HG02943 (cell line): ENCODE results near the gene ALK.
"Not testable (repeated sequence)": the region's sequence is repeated elsewhere in the genome, so short reads cannot be mapped to it uniquely, and the experiment has no call there.

ENCODE experiments used
- ATAC-seq: cut with Tn5 transposase; IDR thresholded peaks from one replicate; pipeline ENCODE4 v1.9.1; 2021; ENCODE audit warnings: mild to moderate bottlenecking, low read depth, moderate library complexity; ENCODE audit not compliant: unreplicated experiment

The ALK gene

DNA sequence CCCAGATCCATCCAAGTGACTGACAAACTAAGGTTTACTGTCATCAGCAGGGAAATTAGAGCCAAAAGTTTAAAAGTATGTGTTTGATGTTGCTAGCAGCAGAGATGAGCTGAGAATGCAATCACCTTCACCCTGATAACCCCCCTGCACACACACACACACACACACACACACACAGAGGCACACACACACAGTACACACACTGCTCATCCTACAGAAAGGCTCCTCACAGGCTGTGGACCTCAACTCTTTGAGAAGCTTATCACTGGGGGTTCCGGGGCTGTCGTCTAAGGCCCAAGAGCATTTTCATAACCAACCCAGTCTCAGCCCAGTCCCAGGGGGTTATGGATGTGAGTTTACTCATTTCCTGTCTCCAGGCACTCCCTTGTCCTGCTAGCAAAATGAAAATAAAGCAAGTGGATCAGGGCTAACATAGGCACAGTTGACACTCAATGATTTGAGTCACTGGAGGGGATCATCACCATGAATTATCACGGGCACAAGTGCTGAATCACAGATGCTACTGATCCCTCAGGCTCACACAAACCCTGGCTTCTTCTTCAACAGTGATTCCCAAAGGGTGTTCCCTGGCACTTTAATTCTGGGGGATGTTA, 76.6 kb downstream of the ALK start:
- ATAC-seq, result no peak

DNA sequence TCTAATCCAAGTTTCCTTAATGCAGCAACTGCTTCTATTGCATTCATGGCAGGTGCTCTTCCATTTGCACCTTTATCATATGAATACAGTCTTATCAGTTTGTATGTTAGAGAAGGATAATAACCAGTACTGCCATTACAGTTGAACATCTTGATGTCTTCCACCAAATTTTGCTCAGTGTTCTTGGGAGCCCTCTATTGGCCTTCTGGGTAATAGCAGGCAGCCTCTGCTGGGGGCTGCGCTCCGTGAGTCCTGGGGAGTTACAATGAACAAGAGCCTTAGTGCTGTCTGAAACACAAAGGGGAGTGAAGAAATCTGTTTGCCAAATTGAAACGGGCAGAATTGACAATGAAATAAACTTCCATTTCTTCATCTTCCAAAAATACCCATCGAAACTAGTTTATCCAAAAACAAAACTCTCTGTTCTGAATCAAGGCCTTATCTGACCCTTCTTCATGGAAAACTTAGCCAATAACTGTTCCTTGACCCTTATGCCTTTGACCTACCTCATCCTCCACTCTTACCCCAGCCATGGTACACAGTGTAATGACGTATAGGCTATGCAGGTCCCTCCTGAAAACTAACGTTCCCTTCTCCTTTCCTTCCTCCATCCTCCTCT, 79.9 kb downstream of the ALK start:
- ATAC-seq, result no peak

- ATAC-seq, result no peak
These were observed 82.1 kb downstream of the ALK start for GRCh38 chr2:29839306-29839705.

GRCh38 chr2:29837925-29838324, 83.5 kb downstream of the ALK start:
- ATAC-seq, result no peak

DNA sequence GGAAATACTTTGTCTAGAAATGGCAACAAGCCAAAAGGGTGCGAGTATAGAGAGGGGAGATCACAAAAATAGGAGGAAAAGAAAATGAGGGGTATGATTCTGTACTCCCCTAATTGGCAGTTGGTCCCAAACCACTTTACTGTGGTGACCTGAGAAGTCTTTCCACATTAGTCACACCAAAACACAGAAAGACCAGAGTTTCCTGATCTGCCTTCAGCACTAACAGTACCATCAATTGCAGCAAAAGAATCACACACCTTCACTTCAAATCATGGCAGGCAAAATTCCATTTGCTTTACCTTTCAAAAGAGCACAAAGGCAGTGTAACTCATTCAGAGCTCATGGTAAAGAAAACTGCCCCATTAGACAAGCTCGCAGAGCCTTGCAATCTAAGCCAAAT, 86.8 kb downstream of the ALK start:
- no peak for ATAC-seq

DNA sequence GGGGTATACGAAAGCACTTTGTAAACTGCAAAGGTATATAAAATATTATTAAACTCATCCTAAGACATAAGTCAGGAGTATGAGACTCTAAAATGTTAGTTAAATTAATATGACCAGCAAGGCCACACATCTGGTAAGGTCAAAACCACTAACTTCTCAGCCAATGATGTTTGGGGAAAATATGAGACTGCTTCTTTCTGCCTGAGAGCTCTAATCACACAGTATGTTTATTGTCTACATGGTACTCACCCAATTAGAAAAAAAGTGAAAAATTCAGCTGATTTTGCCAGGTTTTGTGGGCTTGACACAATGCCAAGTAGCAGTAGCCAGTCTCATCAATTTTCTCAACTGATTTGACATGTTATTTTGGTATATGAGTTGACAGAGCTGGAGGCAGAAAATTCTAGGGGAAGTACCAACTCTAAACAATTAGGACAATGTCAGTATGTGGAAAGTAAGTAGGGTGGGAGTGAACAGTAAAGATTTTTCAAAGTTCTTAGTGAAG, 87.3 kb downstream of the ALK start:
- ATAC-seq, result no peak

- ATAC-seq, result no peak
These were observed 89.8 kb downstream of the ALK start for GRCh38 chr2:29831560-29831959.

DNA sequence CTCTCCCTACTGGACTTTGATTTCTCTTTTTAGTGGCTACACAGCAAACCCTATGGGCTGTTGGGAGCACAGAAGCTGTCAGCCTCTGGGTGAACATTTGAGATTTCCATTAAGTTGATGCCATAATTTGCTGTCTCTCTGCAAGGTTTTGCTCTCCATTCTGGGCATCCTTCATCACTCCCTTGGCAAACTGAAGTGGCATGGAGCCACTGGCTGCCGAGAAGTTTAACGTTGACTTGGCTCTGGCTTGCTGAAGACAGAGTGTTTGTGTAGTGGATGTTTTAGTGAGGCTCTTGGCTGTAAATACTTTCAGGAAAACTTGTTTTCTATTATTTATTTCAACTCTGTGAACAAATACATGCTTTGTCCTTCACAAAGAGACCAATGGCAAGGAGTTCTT, 91.5 kb downstream of the ALK start:
- no peak for ATAC-seq

GRCh38 chr2:29824145-29824544, 97.2 kb downstream of the ALK start:
- ATAC-seq, result not testable (repeated sequence)

- no peak for ATAC-seq
These were observed 99.8 kb downstream of the ALK start for GRCh38 chr2:29821591-29821990.

GRCh38 chr2:29819570-29819969, 101.8 kb downstream of the ALK start:
- ATAC-seq, result no peak

DNA sequence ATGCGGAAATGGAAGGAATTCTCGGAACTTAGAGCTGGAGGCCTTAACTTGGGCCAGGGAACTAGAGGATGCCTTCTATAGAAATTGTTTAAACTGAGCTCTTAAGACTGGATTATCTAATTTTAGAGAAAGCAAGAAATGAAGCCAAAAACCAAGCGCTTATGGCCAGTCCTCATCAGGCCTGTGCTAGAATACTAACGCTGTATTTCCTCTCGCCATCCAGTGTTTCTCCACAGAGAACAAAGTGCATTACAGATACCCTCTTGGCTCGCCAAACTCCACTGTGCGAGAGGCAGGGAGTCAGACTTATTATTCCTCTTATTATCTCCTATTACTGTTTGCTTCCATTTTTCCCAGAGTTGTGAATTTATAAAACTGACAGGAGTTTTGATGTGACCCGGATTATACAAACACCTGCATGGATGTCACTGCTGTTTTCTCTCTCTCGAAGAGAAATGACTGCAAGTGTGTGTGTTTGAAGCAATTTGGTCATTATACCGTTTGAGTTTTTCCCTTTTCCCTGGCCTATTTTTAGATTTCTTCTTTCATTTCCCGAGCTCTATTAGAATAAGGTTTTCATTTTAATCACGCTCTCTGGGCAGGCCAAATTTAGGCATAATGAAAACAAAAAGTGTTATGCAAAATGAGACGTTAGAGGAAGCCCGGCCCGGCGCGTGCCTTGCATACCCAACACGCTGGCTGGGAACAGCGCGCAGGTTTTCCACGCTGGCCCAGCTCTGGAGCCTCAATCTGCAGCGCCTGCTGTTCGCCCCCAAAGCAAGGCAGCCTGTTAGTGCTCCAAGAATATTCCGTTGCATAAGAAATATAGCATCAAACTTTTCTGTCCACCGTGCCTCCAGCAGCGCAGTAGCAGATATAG, 103.3 kb downstream of the ALK start:
- no peak for ATAC-seq

- no peak for ATAC-seq
These were observed 104.1 kb downstream of the ALK start for GRCh38 chr2:29817299-29817698.

- ATAC-seq, result no peak
These were observed 104.7 kb downstream of the ALK start for GRCh38 chr2:29816651-29817050.

GRCh38 chr2:29811378-29811777, 110.0 kb downstream of the ALK start:
- ATAC-seq, result no peak

DNA sequence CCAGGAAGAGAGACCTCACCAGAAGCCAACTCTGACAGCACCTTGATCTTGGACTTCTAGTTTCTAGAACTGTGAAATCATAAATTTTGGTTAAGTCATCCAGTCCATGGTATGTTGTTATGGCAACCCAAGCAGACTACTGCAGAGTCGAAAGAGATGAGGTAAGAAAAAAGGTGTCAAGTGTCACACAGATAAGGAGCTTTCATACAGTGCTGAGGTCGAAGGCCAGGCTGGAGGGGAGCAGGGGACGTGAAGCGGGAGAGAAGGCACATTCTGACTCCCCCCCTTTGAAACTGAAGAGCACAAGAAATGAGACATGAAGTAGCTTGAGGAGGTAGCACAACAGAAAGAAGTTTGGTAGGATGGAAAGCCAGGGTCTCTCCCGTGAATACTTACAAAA, 110.4 kb downstream of the ALK start:
- ATAC-seq, result no peak

DNA sequence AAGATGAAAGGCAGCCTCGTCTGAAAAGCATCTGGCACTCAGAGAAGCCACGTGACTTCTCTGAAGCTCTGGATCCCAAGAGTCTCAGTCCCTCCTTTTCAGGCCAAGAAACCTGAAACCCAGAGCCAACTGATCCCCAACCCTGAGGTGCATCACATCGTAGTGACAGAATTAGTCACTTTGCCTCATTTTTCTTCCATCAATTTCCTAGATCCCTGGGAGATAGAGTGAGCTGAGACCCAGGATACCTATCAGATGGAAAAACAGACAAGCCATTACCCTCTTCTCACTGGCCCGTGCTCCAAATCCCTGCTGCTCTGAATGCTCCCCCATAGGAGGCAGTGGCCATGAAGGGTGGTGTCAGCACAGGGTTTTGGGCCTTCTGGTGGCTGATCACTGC, 113.1 kb downstream of the ALK start:
- no peak for ATAC-seq

- no peak for ATAC-seq
These were observed 114.3 kb downstream of the ALK start for GRCh38 chr2:29807082-29807481.

GRCh38 chr2:29806461-29806860, 114.9 kb downstream of the ALK start:
- no peak for ATAC-seq

DNA sequence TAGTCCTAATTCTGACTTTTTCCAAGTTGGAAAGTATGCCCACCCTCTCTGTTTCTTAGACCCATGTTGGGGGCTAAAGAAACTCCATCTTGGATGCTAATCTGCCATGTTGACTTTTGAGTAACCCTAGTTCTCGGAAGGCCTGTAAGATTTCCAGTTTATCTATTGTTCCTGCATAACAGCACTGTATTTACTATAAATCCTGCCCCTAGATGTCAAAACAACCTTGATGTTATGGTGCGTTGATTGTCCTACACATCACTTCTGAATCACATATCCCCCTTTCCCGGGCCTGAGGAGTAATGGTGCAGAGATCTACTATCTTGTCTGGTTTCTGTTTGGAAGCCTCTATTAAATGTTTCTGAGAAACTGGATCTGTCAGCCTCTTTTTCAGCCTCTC, 116.7 kb downstream of the ALK start:
- ATAC-seq, result no peak

DNA sequence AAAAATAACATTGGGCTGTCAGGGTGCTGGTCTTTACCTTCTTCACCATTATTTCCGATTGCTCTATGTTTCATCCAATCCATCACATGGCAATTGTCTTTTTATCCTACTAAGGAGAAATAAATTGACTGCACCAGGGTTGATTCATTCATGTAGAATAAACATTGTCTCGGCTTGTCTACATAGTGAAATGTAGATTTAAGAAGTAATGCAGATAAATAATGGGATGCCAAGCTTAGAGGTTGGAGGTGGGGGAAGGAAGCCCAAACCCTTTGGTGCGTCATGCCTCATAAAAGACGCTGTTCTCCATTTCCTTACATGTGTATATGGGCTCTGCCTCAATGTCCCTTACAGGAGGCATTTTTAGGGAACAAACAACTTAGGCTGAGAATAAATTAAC, 117.8 kb downstream of the ALK start:
- no peak for ATAC-seq

- ATAC-seq, result no peak
These were observed 118.4 kb downstream of the ALK start for GRCh38 chr2:29802986-29803385.
